Keratinocyte (primary cell): ENCODE results near the gene TMCO4.

Source experiments
- CTCF ChIP-seq, 3 experiments: IDR thresholded peaks in 1 of 3; conservative IDR thresholded peaks in 1 of 3; optimal IDR thresholded peaks in 1 of 3; 2 replicates in 2 of 3; 3 replicates in 1 of 3; pipeline versions ENCODE3 to v1.5.1; 2011; ENCODE audit warnings: low read length in 3 of 3, mild to moderate bottlenecking in 3 of 3, moderate library complexity in 2 of 3, control low read depth in 1 of 3, inconsistent platforms in 1 of 3; ENCODE audit not compliant: insufficient read depth in 2 of 3; ENCODE audit errors: extremely low read depth in 1 of 3
- EZH2 ChIP-seq: IDR thresholded peaks from one replicate; pipeline ENCODE4 v1.6.1; 2012; ENCODE audit warnings: inconsistent platforms, mild to moderate bottlenecking, low read length, moderate library complexity

- TF ChIP-seq CTCF (optimal IDR thresholded peaks at IDR 0.05 in 1 of 3, IDR thresholded peaks at IDR 0.05 in 1 of 3, conservative IDR thresholded peaks at IDR 0.05 in 1 of 3; ENCODE audit: extremely low read depth in 1 of 3, insufficient read depth in 2 of 3, low read length in 3 of 3) (peak; percentile 90 to 96 (median 91)), EZH2 (no peak)
Observed at GRCh38 chr1:19715334-19716203, 84.1 kb downstream of the TMCO4 start.
